ENCODE data around the gene TMCO1.

DNA sequence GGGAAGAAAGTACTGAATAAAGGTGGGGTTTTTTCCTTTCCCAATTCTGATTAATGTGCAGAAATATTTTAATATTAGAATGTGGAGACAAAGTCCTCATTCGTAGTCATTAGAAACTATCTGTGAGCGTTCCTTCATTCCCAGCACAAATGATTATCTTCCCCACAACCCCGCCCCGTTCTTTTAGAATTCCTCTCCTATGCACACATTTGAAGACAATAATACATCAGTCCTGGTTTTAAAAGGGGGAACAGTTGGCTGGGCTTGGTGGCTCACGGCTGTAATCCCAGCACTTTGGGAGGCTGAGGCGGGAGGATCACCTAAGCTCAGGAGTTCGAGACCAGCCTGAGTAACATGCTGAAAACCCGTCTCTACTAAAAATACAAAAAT, 71.2 kb downstream of the TMCO1 start:
- no peak for TF ChIP-seq CTCF (IDR thresholded peaks at IDR 0.05)
- no peak for TF ChIP-seq POLR2AphosphoS5 (IDR thresholded peaks at IDR 0.05)

Measured in upper lobe of left lung (tissue), 4 donors.